ENCODE measurements around the gene CEP152.

- no peak for TF ChIP-seq CTCF (IDR thresholded peaks at IDR 0.05)
- TF ChIP-seq POLR2A (IDR thresholded peaks at IDR 0.05): no peak
These were observed 114.1 kb downstream of the CEP152 start for GRCh38 chr15:48696627-48697312.

Measured in Peyer's patch (tissue), 4 donors.